ENCODE results near the gene PXMP4.
A peak's percentile ranks its signal among the peaks of the same experiment; 100 is the strongest.

Gene PXMP4

DNA sequence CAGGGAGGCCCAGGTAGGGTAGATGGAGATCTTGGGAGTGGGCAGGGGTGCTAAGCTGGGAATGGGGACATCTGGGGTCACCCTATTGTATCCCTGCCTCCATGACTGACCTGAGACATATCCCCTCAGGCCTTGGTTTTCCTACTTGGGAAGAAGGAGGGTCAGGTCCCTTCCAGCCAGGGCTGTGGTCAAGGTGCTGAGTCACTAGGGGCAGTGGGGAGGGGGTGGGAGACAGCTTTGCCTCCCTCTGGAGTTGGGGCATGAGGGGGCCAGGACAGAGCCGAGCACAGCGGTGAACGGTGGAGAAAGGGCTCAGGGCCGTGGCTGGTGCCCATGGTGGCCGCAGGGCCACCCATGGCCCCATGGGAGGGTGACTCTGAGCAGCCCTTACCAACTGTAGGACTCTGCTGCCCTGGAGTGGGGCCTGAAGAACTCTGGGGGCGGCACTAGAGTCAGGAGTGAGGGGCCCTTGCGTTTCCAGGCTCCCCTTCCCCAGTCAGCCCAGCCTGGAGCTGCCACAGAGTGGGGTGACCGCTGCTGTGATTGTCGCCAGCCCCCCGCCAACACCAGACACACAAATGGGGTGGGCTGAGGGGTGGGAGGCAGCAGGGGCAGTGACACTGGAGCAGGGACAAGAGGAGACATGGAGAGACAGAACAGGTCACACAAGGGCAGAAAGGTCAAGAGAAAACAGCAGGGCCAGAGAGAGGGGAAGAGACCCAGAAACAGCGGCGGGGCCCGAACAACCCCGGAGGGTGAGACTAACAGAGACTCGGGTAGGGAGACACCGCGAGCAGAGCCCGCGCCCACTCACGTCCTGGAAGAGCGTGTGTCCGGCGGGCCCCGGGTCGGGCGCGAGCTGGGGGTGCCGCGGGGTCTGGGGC lies 46.5 kb downstream of the PXMP4 start:
- TF ChIP-seq, protein P1, sequence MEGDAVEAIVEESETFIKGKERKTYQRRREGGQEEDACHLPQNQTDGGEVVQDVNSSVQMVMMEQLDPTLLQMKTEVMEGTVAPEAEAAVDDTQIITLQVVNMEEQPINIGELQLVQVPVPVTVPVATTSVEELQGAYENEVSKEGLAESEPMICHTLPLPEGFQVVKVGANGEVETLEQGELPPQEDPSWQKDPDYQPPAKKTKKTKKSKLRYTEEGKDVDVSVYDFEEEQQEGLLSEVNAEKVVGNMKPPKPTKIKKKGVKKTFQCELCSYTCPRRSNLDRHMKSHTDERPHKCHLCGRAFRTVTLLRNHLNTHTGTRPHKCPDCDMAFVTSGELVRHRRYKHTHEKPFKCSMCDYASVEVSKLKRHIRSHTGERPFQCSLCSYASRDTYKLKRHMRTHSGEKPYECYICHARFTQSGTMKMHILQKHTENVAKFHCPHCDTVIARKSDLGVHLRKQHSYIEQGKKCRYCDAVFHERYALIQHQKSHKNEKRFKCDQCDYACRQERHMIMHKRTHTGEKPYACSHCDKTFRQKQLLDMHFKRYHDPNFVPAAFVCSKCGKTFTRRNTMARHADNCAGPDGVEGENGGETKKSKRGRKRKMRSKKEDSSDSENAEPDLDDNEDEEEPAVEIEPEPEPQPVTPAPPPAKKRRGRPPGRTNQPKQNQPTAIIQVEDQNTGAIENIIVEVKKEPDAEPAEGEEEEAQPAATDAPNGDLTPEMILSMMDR (IDR thresholded peaks at IDR 0.05; ENCODE audit: low read length, missing control alignments): no peak
- peak overlapping the region; percentile 74 for H3K4me3 ChIP-seq (replicated peaks; ENCODE audit: low read depth, low read length)
- no peak for DNase-seq (ENCODE audit: low read depth)

DNA sequence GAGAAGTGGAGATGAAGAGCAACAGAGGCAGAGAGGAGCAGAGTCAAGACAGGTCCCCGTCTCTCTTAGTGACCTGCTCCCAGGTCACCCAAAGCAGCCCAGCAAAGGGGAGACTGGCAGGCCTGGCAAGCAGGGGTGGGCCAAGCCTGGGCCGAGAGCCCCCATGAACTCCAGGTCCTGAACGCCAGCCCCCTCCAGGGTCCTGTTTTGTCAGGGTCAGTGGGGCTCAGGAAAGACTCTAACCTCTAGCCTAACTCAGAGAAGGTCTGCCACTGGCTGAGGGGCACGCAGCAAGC lies 47.0 kb downstream of the PXMP4 start:
- TF ChIP-seq, protein P1 (IDR thresholded peaks at IDR 0.05; ENCODE audit: low read length, missing control alignments): no peak
- no peak for DNase-seq (ENCODE audit: low read depth)
- H3K4me3 ChIP-seq (replicated peaks; ENCODE audit: low read depth, low read length): peak overlapping the region; percentile 74

DNA sequence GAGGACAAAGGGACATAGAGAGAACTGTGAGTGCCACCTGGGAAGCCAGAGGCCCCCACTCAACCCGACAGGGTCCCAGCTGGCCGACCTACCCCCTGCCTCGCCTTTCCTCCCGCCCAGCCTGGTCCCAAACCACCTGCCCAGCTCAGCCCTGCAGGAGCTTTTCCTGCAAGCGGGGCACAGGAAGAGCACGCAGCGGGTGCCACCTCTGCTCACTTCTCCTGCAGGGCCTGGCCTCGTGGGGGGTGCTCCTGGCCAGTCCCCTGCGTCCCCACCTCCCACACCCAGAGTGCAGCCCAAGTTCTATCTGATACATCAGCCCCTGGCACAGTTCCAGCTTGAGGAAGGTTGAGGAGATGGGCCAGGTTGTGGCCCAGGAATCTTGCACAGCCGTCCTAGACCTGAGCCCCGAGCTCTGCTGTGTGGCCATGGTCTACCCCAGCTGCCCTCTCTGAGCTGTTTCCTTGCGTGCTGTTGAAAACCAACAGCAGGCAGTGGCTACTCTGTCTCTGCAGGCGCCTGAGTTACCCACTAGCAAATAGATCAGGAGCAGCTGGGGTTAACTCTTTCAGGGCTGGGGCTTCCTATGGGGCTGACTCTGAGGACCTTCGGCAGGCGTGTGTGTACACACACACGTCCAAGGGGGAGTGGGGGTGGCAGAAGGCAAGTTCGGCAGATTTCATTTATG lies 47.5 kb downstream of the PXMP4 start:
- no peak for DNase-seq (ENCODE audit: low read depth)
- TF ChIP-seq, protein P1 (IDR thresholded peaks at IDR 0.05; ENCODE audit: low read length, missing control alignments): no peak
- H3K4me3 ChIP-seq (replicated peaks; ENCODE audit: low read depth, low read length): peak overlapping the region; percentile 74

DNA sequence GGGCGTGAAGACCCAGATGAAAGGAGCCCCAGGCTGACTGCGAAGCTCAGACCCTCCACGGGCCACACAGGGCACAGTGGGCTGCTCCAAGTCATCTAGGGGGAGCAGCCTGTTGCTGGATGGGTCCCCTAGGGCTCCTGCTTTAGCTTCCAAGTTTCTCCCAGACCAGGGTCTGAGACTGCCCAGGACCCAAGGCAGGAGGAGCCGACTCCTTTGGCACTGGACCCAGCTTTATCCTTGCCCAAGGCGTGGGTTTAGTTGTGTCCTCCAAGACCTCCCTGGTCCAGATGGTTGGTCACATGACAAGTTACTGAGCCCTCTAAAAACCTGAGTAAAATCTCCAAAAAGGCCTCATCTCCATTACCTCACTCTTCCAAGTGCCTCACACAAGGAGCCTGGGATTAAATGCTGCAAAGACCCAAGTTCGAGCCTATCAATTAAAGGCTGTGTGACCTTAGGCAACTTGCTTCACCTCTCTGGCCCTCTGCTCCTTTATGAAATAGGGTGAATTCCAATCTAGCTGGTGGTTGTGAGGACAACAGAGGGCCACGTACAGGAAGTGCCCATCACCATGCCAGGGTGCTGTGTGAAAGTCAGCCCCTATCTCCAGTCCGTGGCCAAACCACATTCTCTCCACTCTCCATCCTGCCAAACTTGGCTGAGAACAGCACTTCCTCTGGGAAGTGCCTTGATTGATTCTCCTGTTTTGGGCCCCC lies 48.4 kb downstream of the PXMP4 start:
- no peak for DNase-seq (ENCODE audit: low read depth)
- TF ChIP-seq, protein P1 (IDR thresholded peaks at IDR 0.05; ENCODE audit: low read length, missing control alignments): no peak
- H3K4me3 ChIP-seq (replicated peaks; ENCODE audit: low read depth, low read length): no peak overlapping the region

DNA sequence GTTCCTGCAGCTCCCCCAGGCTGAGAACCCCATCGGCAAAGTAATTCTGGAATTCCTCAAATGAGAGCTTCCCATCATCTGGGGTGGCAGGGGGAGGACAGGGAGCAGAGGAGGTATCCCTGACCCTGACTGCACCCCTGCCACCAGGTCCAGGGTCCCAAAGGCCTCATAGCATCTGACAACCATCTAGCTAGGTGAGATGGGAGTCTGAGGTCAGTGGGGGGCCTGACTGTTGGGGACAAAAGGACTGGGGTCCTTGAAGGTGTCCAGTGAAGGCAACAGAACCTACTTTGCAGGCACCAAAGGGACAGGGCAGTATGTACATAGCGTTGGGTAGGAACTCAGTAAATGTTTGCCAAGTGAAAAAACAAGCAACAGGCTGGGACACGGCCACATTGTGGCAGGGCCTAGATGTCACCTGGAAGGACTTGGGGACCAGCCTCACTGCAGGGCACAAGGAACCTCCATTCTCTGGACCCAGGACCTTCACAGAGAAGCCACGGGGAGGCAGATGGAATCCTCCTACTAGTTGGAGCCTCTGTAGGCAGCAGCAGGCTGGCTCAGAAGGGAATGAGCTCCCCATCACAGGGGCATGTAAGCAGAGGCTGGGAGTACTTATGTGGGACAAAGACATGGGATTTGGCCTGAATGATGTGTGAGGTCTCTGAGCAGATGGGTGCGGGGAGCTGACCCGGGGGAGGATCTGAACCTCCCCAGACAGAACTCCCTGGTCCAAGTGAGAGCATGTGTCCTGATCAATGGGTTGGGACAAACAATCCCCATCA lies 49.2 kb downstream of the PXMP4 start:
- TF ChIP-seq, protein P1 (IDR thresholded peaks at IDR 0.05; ENCODE audit: low read length, missing control alignments): no peak
- no peak for DNase-seq (ENCODE audit: low read depth)
- H3K4me3 ChIP-seq (replicated peaks; ENCODE audit: low read depth, low read length): no peak overlapping the region

DNA sequence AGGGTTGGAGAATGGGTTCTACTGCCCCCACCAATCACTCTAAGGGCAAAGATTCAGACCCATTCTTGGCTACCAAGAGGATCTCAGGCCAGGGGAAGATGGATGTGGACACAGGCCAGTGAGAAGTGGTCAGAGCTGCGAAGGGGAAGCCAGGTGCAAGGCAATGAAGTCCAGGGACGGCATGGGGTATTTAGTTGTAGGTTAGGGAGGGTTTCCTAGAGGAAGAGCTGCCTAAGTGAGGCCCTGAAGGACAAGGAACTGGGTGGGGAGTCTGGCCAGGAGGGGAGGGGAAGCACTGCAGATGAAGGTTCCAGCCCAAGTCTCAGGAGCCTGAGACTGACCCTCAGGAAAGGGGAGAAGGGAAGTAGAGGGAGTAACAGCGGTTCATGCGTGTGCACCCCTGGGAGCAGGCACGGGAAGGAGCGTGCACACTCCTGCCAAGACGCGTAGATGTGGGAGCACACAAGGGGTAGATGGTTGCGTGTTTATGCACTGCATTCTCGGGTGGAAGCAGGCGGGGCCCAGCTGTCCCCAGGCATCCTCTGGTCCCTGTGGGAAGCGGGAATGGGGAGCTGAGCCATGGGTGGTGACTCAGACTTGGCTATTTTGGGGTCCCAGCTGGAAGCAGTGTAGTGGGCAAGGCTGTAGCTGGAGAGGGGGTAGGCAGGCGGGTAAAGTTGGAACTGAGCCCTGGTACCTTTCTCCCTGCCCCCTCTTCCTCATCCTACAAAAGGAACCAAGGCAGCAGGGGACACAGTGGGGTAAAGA lies 50.1 kb downstream of the PXMP4 start:
- TF ChIP-seq, protein P1 (IDR thresholded peaks at IDR 0.05; ENCODE audit: low read length, missing control alignments): no peak
- no peak for DNase-seq (ENCODE audit: low read depth)

More for the DNA sequence above, 50.1 kb downstream of the PXMP4 start:
- no peak overlapping the region for H3K4me3 ChIP-seq (replicated peaks; ENCODE audit: low read depth, low read length)

Measured in fibroblast of pulmonary artery (primary cell).